Activated CD8-positive, alpha-beta memory T cell treated with anti-CD3 and anti-CD28 coated beads, Interleukin-2, amount 10 ng/mL, durations not matched to agents 7 days and 5 days (primary cell): ENCODE measurements around the gene PDXK. TPM values are rescaled to one million over a fixed set of nuclear protein-coding genes. Genes with fewer than 3 reads are reported as not detected.

Source experiments
- ATAC-seq: fragments of 150-1000 bp; cut with Tn5 transposase; one replicate; pipeline ENCODE4 v1.10.0; 2021; ENCODE audit warnings: moderate library complexity
- CTCF ChIA-PET: fragments of 350-600 bp; sonication (Branson Sonifier 250); formaldehyde crosslinking; loops from one replicate; lab custom pipeline; 2021; ENCODE audit warnings: antibody characterized with exemption; lab: Charles Lee
- DNase-seq: peaks from one replicate; pipeline ENCODE4 v3.0.0-alpha.2; 2020
- H3K27ac Mint-ChIP-seq: one replicate; pipeline ENCODE4 v1.8.0; 2021; ENCODE audit warnings: mild to moderate bottlenecking, mixed read lengths
- H3K27me3 Mint-ChIP-seq: one replicate; pipeline ENCODE4 v1.8.0; 2021; ENCODE audit warnings: mixed read lengths
- H3K36me3 Mint-ChIP-seq: one replicate; pipeline ENCODE4 v1.8.0; 2021; ENCODE audit warnings: mild to moderate bottlenecking, mixed read lengths
- H3K4me1 Mint-ChIP-seq: one replicate; pipeline ENCODE4 v1.8.0; 2021; ENCODE audit warnings: mixed read lengths
- H3K4me3 Mint-ChIP-seq: one replicate; pipeline ENCODE4 v1.8.0; 2021; ENCODE audit warnings: mild to moderate bottlenecking, moderate library complexity, mixed read lengths
- H3K9me3 Mint-ChIP-seq: one replicate; pipeline ENCODE4 v1.8.0; 2022; ENCODE audit warnings: low read depth, mixed read lengths
- total RNA-seq, 2 experiments: library from RNA; stranded (reverse); gene quantifications; one replicate each; pipeline ENCODE4 v1.2.3, GENCODE V29; 2021

The PDXK gene
- total RNA-seq, 2 experiments from 2014 or later: 95.3 to 99.6 TPM

DNA sequence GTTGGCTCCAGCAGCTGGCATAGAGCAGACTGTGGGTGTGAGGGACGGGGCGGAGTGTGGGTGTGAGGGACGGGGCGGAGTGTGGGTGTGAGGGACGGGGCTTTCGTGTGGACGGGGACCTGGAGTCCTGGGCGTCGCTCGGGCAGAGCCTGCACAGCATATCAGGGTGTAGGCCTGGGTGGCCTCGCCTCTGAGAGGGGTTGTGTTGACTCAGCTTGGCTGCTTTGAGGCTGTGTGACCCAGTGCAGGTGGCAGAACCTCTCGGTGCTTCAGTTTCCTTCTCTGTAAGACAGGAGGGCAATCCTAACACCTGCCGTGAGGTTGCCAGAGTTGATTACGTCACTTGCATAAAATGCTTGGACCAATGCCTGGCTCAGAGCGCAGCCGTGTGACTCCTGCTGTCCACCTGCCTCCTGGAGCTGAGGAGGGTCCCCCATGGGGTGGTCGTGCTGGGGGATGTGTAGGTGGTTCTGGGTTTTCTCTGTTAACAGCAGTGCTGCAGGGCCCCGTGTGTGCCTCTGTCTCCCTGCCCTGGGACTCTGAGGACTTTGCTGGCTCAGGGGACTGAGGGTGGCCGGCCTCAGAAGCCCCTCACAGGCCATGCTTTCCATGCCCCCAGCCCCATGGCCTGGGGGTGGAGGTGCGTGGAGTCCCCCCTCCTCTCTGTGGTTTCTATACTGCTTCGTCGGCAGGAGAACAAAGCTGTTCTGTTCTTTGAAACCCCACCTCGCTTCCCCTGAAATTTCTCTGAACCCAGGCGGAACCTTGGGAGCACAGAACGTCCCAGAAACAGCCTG, 15.4 kb downstream of the PDXK start:
- CTCF ChIA-PET: no interaction called here
- Mint-ChIP-seq H3K4me1 (peaks cover 25% of the 10 kb centered on the region), H3K9me3 (no peaks in the 10 kb centered on the region), H3K4me3 (no peak overlapping the region), H3K36me3 (peaks cover 6% of the 10 kb centered on the region), H3K27ac (no peak overlapping the region), H3K27me3 (no peaks in the 10 kb centered on the region)
- DNase-seq (no peak), ATAC-seq (no peak)

DNA sequence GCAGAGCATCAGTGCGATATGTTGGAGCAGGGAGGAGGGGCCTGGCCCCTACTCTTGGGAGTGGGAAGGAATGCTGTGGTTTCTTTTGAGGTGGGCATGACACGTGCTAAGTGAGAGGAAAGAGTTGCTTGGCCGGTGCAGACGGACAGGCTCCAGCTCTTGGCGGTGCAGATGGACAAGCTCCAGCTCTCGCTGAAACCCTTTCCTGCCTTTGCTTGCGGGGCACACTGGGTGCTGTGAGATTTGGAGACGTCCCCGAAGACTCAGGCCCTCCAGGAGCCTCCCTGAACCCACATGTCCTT, 15.9 kb downstream of the PDXK start:
- peaks cover 6% of the 10 kb centered on the region for H3K36me3 Mint-ChIP-seq
- no peaks in the 10 kb centered on the region for H3K9me3 Mint-ChIP-seq
- peaks cover 21% of the 10 kb centered on the region for H3K4me1 Mint-ChIP-seq
- no peak for ATAC-seq
- no peak overlapping the region for H3K4me3 Mint-ChIP-seq
- CTCF ChIA-PET: no interaction called here
- no peak overlapping the region for H3K27ac Mint-ChIP-seq
- DNase-seq: no peak
- no peaks in the 10 kb centered on the region for H3K27me3 Mint-ChIP-seq

DNA sequence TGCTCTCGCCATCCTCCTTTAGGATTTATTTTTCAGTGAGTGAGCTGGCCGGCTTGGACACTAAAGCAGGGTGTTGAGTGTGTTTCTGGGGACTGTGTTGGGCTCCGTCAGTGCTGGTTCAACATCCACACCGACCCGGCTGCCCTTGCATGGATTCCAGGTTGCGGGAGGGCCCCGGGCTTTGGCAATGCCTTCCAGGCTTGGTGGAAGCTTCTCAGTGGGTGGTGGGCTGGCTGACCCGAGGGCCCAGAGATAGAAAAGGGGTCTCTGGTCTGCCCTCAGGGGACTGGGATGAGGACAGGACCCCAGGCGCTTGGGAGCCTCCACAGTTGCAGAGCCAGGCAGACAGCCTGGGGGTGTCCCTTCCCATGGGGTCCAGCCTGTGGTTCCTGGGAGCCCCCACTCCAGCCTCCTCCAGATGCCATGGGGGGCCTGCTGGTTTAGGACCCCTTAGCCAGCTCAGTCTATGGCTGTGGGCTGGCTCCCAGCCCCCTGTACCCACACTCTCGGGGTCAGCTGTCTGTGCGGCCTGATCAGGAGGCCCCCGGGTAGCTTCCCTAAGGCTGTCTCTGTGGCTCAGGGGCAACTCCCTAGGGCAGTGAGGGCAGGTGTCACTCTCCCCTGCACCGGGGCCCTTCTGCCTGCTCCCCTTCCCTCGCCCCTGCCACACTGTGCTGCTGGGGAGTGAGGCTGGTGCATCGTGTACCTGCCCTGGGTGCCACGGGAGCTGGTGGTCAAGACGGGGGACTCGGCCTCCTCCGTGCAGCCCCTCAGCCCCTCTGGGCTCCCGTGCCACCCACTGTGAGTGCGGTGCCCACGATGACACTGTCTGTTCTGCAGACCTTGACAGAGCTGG, 16.5 kb downstream of the PDXK start:
- ATAC-seq (no peak), DNase-seq (no peak)
- peaks cover 19% of the 10 kb centered on the region for H3K4me1 Mint-ChIP-seq
- no peak overlapping the region for H3K27ac Mint-ChIP-seq
- H3K36me3 Mint-ChIP-seq: peaks cover 6% of the 10 kb centered on the region
- H3K9me3 Mint-ChIP-seq: no peaks in the 10 kb centered on the region
- H3K27me3 Mint-ChIP-seq: no peaks in the 10 kb centered on the region
- CTCF ChIA-PET: no interaction called here
- H3K4me3 Mint-ChIP-seq: no peak overlapping the region

- CTCF ChIA-PET: no interaction called here
- Mint-ChIP-seq H3K36me3 (peaks cover 8% of the 10 kb centered on the region), H3K9me3 (no peaks in the 10 kb centered on the region), H3K27me3 (no peaks in the 10 kb centered on the region), H3K27ac (no peak overlapping the region), H3K4me3 (no peak overlapping the region), H3K4me1 (peaks cover 16% of the 10 kb centered on the region)
- ATAC-seq (no peak), DNase-seq (no peak)
Measured at GRCh38 chr21:43736224-43736883, 17.4 kb downstream of the PDXK start.

DNA sequence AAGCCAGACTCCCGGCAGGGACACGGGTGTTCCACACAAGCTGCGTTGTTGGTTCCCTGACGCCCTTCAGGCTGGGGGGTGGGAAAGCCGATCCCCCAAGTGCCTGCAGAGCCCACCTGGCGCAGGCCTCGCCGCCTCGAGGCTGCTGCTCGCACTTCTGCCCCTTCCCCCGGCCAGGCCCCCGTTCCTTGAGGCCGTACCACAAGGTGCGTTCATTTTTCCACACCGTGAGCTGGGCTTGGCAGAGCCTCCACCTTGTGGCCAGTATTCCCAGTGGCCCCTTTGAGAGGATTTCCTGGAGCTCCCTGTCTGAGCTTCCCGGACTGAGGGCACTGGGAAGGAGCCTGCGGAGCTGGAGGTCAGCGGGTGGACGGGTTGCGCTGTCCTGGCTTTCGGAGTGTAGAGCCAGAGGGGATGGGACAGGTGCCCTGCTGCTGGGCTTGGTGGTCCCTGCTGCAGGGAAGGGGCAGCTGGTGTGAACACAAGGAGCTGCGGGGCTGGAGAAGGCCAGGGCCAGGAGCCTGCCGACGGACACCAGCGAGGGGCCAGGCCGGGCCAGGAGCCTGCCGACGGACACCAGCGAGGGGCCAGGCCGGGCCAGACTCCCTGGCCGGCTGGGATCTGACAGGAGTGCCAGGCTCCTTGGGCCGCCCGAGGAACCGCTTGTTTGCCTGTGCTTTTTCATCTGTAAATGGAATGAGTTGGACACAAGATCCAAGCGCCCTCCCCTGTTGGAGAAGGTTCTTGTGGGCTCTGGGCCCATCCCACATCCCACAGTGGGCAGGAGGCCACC, 18.4 kb downstream of the PDXK start:
- Mint-ChIP-seq H3K4me3 (no peak overlapping the region), H3K27me3 (no peaks in the 10 kb centered on the region), H3K9me3 (no peaks in the 10 kb centered on the region), H3K36me3 (peaks cover 8% of the 10 kb centered on the region), H3K4me1 (peaks cover 16% of the 10 kb centered on the region), H3K27ac (no peak overlapping the region)
- DNase-seq: no peak
- ATAC-seq: no peak
- CTCF ChIA-PET: no interaction called here

GRCh38 chr21:43739621-43740435, 20.9 kb downstream of the PDXK start:
- H3K27ac Mint-ChIP-seq: no peak overlapping the region
- no peaks in the 10 kb centered on the region for H3K27me3 Mint-ChIP-seq
- H3K4me1 Mint-ChIP-seq: peaks cover 7% of the 10 kb centered on the region
- no peak for DNase-seq
- no peak for ATAC-seq
- H3K9me3 Mint-ChIP-seq: no peaks in the 10 kb centered on the region
- no peak overlapping the region for H3K4me3 Mint-ChIP-seq
- CTCF ChIA-PET: no interaction called here
- H3K36me3 Mint-ChIP-seq: peaks cover 7% of the 10 kb centered on the region

DNA sequence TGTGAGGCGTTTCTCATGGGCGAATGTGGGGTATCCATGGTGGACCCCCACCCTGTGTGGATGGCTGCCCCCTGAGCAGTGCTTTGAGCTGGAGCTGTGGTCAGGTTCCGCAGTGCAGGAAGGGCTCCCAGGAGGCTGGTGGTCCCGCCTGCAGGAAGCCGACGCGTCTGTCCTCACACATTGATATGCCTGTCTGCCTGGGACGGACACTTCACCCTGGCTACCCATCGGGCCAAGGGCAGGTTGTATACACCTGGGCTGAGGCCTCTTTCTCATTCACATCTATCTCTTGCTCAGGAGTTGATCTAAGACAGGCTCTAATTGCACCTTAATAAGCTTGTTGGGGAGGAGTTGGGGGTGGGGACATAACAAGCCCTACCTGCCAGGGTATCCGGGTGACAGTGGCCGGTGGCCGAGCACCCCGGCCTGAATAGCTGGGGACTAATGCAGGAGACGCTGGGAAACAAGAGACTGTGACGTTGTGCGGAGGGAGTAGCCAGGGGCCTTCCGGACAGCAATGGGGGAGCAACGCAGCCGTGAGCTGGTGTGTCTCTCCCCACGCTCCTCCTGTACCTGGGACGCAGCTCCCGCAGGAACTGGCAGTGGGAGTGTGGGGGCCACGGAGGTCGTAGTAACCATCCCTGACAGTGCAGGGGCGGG, 21.7 kb downstream of the PDXK start:
- peak; percentile 35 for ATAC-seq
- H3K27me3 Mint-ChIP-seq: no peaks in the 10 kb centered on the region
- no peak overlapping the region for H3K27ac Mint-ChIP-seq
- H3K4me1 Mint-ChIP-seq: peaks cover 6% of the 10 kb centered on the region
- H3K36me3 Mint-ChIP-seq: peaks cover 9% of the 10 kb centered on the region
- H3K9me3 Mint-ChIP-seq: no peaks in the 10 kb centered on the region
- CTCF ChIA-PET: interaction anchor here (0.9 kb wide), 1 partner anchor 12 kb away, joined by 3 read pairs; no protein-coding TSS in a partner anchor
- no peak overlapping the region for H3K4me3 Mint-ChIP-seq
- no peak for DNase-seq

DNA sequence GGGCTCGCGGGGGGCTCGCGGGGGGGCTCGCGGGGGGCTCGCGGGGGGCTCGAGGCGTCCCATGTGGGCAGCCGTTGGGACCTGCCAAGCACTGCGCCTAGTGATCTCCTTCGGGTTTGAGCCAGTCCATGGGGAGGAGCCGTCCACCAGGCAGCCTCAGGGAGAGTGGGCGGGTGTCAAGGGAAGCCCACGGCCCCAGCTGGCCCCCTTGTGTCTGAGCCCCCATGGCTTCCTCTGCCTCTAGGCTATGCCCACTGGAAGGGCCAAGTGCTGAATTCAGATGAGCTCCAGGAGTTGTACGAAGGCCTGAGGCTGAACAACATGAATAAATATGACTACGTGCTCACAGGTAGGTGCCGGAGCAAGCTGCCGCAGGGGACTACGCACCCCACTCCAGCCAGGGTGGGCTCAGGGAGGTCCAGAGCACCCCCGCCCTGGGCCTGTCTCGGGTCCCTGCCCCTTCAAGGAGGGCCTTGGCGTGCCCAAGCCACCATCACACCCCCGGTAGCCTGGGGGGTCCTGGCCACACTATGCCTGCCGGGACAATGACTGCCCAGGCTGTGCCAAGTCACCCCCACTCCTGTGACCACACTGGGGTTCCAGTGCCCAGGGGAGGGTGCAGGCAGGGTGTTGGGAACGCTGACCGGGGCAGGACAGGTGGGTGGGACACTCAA, 22.6 kb downstream of the PDXK start:
- DNase-seq (no peak), ATAC-seq (no peak)
- Mint-ChIP-seq H3K9me3 (no peaks in the 10 kb centered on the region), H3K27me3 (no peaks in the 10 kb centered on the region), H3K4me3 (no peak overlapping the region), H3K27ac (no peak overlapping the region), H3K4me1 (peaks cover under 1% of the 10 kb centered on the region), H3K36me3 (peaks cover 5% of the 10 kb centered on the region)
- CTCF ChIA-PET: interaction anchor here (0.9 to 1.1 kb wide), 2 partner anchors 13 kb away, joined by 3 to 4 read pairs; no protein-coding TSS in a partner anchor

GRCh38 chr21:43743947-43744346, 25.0 kb downstream of the PDXK start:
- Mint-ChIP-seq H3K27me3 (no peaks in the 10 kb centered on the region), H3K4me1 (no peaks in the 10 kb centered on the region), H3K4me3 (no peak overlapping the region), H3K27ac (no peak overlapping the region), H3K9me3 (no peaks in the 10 kb centered on the region), H3K36me3 (peaks cover 8% of the 10 kb centered on the region)
- ATAC-seq: no peak
- CTCF ChIA-PET: no interaction called here
- no peak for DNase-seq

DNA sequence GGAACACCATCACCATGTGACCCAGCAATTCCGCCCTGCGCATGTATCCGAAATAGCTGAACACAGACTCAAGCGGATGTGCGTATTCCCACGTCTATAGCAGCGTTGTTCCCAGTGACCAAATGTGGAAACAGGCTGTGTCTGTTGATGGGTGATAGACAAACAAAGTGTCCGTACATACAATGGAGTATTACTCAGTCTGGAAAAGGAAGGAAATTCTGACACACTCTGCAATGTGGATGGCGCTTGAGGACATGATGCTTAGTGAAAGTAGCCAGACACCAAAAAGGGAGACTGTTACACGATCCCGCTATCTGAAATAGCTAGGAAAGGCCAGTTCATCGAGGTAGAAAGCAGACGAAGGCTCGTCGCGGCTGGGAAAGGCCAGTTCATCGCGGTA, 25.8 kb downstream of the PDXK start:
- CTCF ChIA-PET: no interaction called here
- peaks cover 8% of the 10 kb centered on the region for H3K36me3 Mint-ChIP-seq

DNA sequence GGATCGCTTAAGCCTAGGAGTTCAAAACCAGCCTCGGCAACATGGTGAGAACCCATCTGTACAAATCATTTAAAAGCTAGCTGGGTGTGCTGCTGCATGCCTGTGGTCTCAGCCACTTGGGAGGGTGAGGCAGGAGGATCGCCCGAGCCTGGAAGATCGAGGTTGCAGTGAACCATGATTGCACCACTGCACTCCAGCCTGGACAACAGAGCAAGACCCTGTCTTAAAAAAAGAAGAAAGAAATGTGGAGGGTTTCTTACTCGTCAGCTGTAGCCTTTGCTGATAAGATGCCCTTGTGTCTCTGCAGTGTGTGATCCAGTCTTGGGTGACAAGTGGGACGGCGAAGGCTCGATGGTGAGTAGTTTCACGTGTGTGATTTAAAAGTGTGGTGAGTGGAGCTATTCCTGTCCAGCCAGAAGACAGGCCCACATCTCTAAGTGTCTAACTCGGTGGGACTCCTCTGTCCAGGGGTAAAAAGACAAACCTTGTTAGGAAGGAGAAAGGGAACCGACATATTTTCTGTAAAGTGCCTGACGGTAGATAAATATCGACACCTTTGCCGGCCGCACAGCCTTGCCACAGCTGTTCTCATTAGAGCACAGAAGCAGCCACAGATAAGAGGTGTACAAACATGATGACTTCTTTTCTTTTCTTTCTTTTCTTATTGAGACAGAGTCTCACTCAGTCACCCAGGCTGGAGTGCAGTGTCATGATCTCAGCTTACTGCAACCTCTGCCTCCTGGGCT, 27.0 kb downstream of the PDXK start:
- Mint-ChIP-seq H3K4me3 (no peak overlapping the region), H3K27ac (no peak overlapping the region), H3K27me3 (no peaks in the 10 kb centered on the region), H3K9me3 (no peaks in the 10 kb centered on the region), H3K36me3 (peaks cover 10% of the 10 kb centered on the region), H3K4me1 (peaks cover 2% of the 10 kb centered on the region)
- CTCF ChIA-PET: interaction anchor here (0.7 to 0.8 kb wide), 2 partner anchors 14 to 18 kb away, joined by 3 read pairs; no protein-coding TSS in a partner anchor
- DNase-seq: no peak
- ATAC-seq: no peak

More for the DNA sequence above, 25.8 kb downstream of the PDXK start:
- ATAC-seq: no peak
- H3K27me3 Mint-ChIP-seq: no peaks in the 10 kb centered on the region
- H3K4me3 Mint-ChIP-seq: no peak overlapping the region
- DNase-seq: no peak
- peaks cover 2% of the 10 kb centered on the region for H3K4me1 Mint-ChIP-seq
- H3K27ac Mint-ChIP-seq: no peak overlapping the region
- H3K9me3 Mint-ChIP-seq: no peaks in the 10 kb centered on the region
